SK-N-SH (cell line): ENCODE measurements around the gene FTCD. TPM values are rescaled to one million over a fixed set of nuclear protein-coding genes. Genes with fewer than 3 reads are reported as not detected.

ENCODE experiments used
- CTCF ChIA-PET: fragments of 300-600, 350-600 bp; formaldehyde crosslinking; extraction: SDS; loops from one replicate; lab custom pipeline; 2021; lab: Yijun Ruan, JAX
- POLR2A ChIA-PET: fragments of 350-600 bp; sonication (Branson Sonifier 250); formaldehyde crosslinking; extraction: SDS; loops from one replicate; lab custom pipeline; 2020; ENCODE audit warnings: antibody characterized with exemption, inconsistent platforms; lab: Yijun Ruan, JAX
- DNase-seq: peaks from one replicate; pipeline ENCODE4 v3.0.0; 2012
- H2AFZ ChIP-seq: fragments of 200-600 bp; sonication (generic); 2 replicates; pipeline ENCODE4 v1.8.1; 2016; ENCODE audit warnings: antibody characterized with exemption, mild to moderate bottlenecking, low read depth
- H3F3A ChIP-seq: fragments of 200-600 bp; sonication (generic); replicated peaks from 2 replicates; pipeline ENCODE3; 2016; ENCODE audit warnings: antibody characterized with exemption, mild to moderate bottlenecking; ENCODE audit not compliant: insufficient read depth
- H3K27ac ChIP-seq, 2 experiments: fragments of 200-500 bp in 1 of 2; fragments of 200-600 bp in 1 of 2; sonication (Bioruptor generic) in 1 of 2; sonication (generic), shearing (Covaris generic) in 1 of 2; 2 replicates each; pipeline versions ENCODE4 v1.5.1 to v1.6.1; 2014 to 2016; ENCODE audit warnings: low read depth in 2 of 2, inconsistent platforms in 1 of 2, low read length in 1 of 2, mild to moderate bottlenecking in 1 of 2, mixed read lengths in 1 of 2
- H3K27me3 ChIP-seq: fragments of 200-600 bp; sonication (generic), shearing (Covaris generic); 2 replicates; pipeline ENCODE4 v1.6.1; 2016; ENCODE audit warnings: mixed run types; ENCODE audit not compliant: insufficient read depth
- H3K36me3 ChIP-seq, 2 experiments: fragments of 200-500 bp in 1 of 2; fragments of 200-600 bp in 1 of 2; sonication (Bioruptor generic) in 1 of 2; sonication (generic) in 1 of 2; replicated peaks in 1 of 2; 2 replicates each; pipeline versions ENCODE3 to v1.5.1; 2014 to 2016; ENCODE audit warnings: low read length in 1 of 2, mild to moderate bottlenecking in 1 of 2; ENCODE audit not compliant: insufficient read depth in 2 of 2, control insufficient read depth in 1 of 2
- H3K4me1 ChIP-seq, 2 experiments: fragments of 200-500 bp in 1 of 2; fragments of 200-600 bp in 1 of 2; sonication (Bioruptor generic) in 1 of 2; sonication (generic), shearing (Covaris generic) in 1 of 2; 2 replicates each; pipeline versions ENCODE4 v1.5.1 to v1.6.1; 2014 to 2016; ENCODE audit warnings: low read depth in 1 of 2, low read length in 1 of 2, mixed run types in 1 of 2; ENCODE audit not compliant: insufficient read depth in 2 of 2, control insufficient read depth in 1 of 2
- H3K4me2 ChIP-seq: fragments of 200-600 bp; sonication (generic), shearing (Covaris generic); 2 replicates; pipeline ENCODE4 v1.6.1; 2017; ENCODE audit warnings: mixed run types
- H3K4me3 ChIP-seq, 2 experiments: fragments of 200-500 bp in 1 of 2; fragments of 200-600 bp in 1 of 2; sonication (Bioruptor generic) in 1 of 2; sonication (generic), shearing (Covaris generic) in 1 of 2; 2 replicates each; pipeline versions ENCODE4 v1.5.1 to v1.8.1; 2014 to 2016; ENCODE audit warnings: low read depth in 2 of 2, inconsistent platforms in 1 of 2, low read length in 1 of 2, mild to moderate bottlenecking in 1 of 2, mixed read lengths in 1 of 2, moderate library complexity in 1 of 2
- H3K79me2 ChIP-seq: fragments of 200-600 bp; sonication (generic); 2 replicates; pipeline ENCODE4 v1.8.1; 2017; ENCODE audit warnings: mild to moderate bottlenecking; ENCODE audit not compliant: insufficient read depth
- H3K9ac ChIP-seq: fragments of 200-600 bp; sonication (generic); 2 replicates; pipeline ENCODE4 v1.6.1; 2017; ENCODE audit warnings: mixed run types
- H3K9me2 ChIP-seq: fragments of 200-600 bp; sonication (generic); 2 replicates; pipeline ENCODE4 v1.6.1; 2017; ENCODE audit warnings: mixed run types
- H3K9me3 ChIP-seq: fragments of 200-600 bp; sonication (generic); 2 replicates; pipeline ENCODE4 v1.6.1; 2017; ENCODE audit warnings: mixed run types, mild to moderate bottlenecking, moderate library complexity
- H4K20me1 ChIP-seq: fragments of 200-600 bp; sonication (generic); 2 replicates; pipeline ENCODE4 v1.6.1; 2017; ENCODE audit warnings: mild to moderate bottlenecking, mixed run types; ENCODE audit not compliant: insufficient read depth
- CHD2 ChIP-seq: fragments of 150-350 bp; IDR thresholded peaks from 2 replicates; pipeline ENCODE4 v1.6.1; 2018; ENCODE audit warnings: low read length; ENCODE audit not compliant: partially characterized antibody
- EP300 ChIP-seq, 2 experiments: IDR thresholded peaks; 2 replicates each; pipeline versions ENCODE4 v1.4.0 to v1.6.1; 2012; ENCODE audit warnings: borderline replicate concordance in 1 of 2, low read depth in 1 of 2, low read length in 1 of 2
- EZH2phosphoT487 ChIP-seq: fragments of 200-600 bp; sonication (generic); IDR thresholded peaks from 2 replicates; pipeline ENCODE4 v1.6.1; 2017; ENCODE audit warnings: low read depth, mixed run types, mild to moderate bottlenecking, antibody characterized with exemption, moderate library complexity, borderline replicate concordance
- FOSL2 ChIP-seq: IDR thresholded peaks from 2 replicates; pipeline ENCODE4 v1.4.0; 2012; ENCODE audit warnings: low read depth, mild to moderate bottlenecking, moderate library complexity, borderline replicate concordance
- FOXM1 ChIP-seq: IDR thresholded peaks from 2 replicates; pipeline ENCODE4 v1.4.0; 2012; ENCODE audit warnings: low read depth, mild to moderate bottlenecking
- GABPA ChIP-seq: IDR thresholded peaks from 2 replicates; pipeline ENCODE4 v1.4.0; 2012; ENCODE audit warnings: low read depth, mild to moderate bottlenecking
- GATA2 ChIP-seq: sonication (generic); formaldehyde crosslinking; IDR thresholded peaks from 2 replicates; pipeline ENCODE4 v1.5.0; 2020; ENCODE audit warnings: mild to moderate bottlenecking, missing genetic modification reagents
- JUND ChIP-seq: IDR thresholded peaks from 2 replicates; pipeline ENCODE4 v1.4.0; 2012
- MEF2A ChIP-seq: IDR thresholded peaks from 2 replicates; pipeline ENCODE4 v1.4.0; 2012; ENCODE audit warnings: low read depth, borderline replicate concordance
- MXI1 ChIP-seq: IDR thresholded peaks from 2 replicates; pipeline ENCODE4 v1.6.1; 2012; ENCODE audit warnings: mild to moderate bottlenecking, low read depth, low read length, improper control_type of control experiment
- NFIC ChIP-seq: IDR thresholded peaks from 2 replicates; pipeline ENCODE4 v1.4.0; 2012; ENCODE audit warnings: borderline replicate concordance
- NRF1 ChIP-seq: IDR thresholded peaks from 2 replicates; pipeline ENCODE4 v1.6.1; 2012; ENCODE audit warnings: low read depth, mild to moderate bottlenecking, low read length
- POLR2AphosphoS5 ChIP-seq: IDR thresholded peaks from 2 replicates; pipeline ENCODE4 v1.6.1; 2012; ENCODE audit warnings: low read depth, low read length
- RAD21 ChIP-seq: IDR thresholded peaks from 2 replicates; pipeline ENCODE4 v1.6.1; 2012; ENCODE audit warnings: mild to moderate bottlenecking, low read length
- RCOR1 ChIP-seq: fragments of 150-350 bp; IDR thresholded peaks from 2 replicates; pipeline ENCODE4 v1.6.1; 2017; ENCODE audit warnings: antibody characterized with exemption, low read length
- RXRA ChIP-seq: IDR thresholded peaks from 2 replicates; pipeline ENCODE4 v1.4.0; 2012; ENCODE audit warnings: low read depth, mild to moderate bottlenecking, borderline replicate concordance
- SMC3 ChIP-seq: IDR thresholded peaks from 2 replicates; pipeline ENCODE4 v1.6.1; 2012; ENCODE audit warnings: low read depth, low read length, improper control_type of control experiment
- WGBS: methylation state at CpG from one replicate; pipeline ENCODE4 v1.1.6; 2017; ENCODE audit warnings: low lambda C conversion rate; 5-methylcytosine and 5-hydroxymethylcytosine counted together
- polyA plus RNA-seq, 3 experiments: library from polyadenylated mRNA; depleted of rRNA; stranded (reverse); fragments of >200 nt; gene quantifications; 2 replicates each; pipeline ENCODE4 v1.2.3, GENCODE V29; 2012
- TF ChIP-seq, protein P1 (sequence below): IDR thresholded peaks from 2 replicates; pipeline ENCODE4 v1.6.1; 2012; ENCODE audit warnings: mild to moderate bottlenecking, low read depth, low read length, moderate library complexity
- TF ChIP-seq, protein P2 (sequence below): fragments of 150-350 bp; IDR thresholded peaks from 2 replicates; pipeline ENCODE4 v1.6.1; 2016; ENCODE audit warnings: mild to moderate bottlenecking, low read depth, low read length
- TF ChIP-seq, protein P3 (sequence below): IDR thresholded peaks from 2 replicates; pipeline ENCODE4 v1.4.0; 2012; ENCODE audit warnings: low read depth, borderline replicate concordance

Gene FTCD
- polyA plus RNA-seq, 1 of the 3 experiments (the other 2 are of a cell fraction), result 0.33 TPM

DNA sequence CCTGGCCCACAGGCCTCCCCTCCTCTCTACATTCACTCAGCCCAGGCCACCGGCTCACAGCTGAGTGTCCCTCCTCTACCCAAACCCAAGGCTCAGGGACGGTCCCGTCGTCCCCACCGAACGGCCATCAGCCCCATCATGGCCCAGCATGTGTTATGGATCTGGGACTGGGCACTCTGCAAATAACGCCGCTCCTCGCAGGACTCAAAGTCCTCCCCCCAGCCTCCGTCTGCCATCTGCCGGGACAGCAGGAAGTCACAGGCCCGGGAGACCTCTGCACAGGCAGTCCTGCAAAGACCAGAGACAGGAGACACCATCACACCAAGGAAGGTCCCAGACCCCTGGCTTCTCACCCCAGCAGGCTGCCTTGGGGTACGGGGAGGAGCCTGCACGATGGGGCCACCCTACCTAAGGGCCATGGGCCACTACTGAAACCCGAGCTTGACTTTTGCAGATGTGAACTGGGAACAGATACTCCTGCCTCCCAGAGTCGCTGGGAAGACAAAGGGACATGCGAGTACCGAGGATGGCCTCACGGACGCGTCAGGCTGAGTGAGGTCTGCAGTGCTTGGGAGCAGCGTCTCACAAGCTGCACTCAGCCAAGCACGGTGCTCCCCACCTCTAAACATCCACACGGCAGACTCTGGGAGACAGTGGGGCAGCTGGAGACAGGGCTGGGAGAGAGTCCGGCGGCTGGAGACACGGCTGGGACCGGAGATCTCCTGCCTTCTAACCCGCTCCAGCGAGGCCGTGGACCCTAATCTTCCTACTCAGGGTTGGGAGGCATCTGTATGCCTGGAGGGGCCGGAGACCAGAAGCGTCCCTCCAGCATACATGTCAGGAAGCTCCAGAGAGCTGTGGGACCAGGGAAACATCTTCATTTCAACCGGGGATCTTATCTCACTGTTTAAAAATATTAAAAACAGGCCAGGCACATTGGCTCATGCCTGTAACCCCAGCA, 39.3 kb upstream of the FTCD start:
- WGBS, result 83% methylated on average over 25 of the region's 34 CpGs
- peaks cover 3% of the 10 kb centered on the region for H3F3A ChIP-seq
- TF ChIP-seq SMC3, result no peak
- TF ChIP-seq RAD21, result peak; percentile 41
- no peak for TF ChIP-seq FOSL2
- no peak for TF ChIP-seq NRF1
- no peak for TF ChIP-seq RXRA
- no peak for TF ChIP-seq CHD2
- TF ChIP-seq, protein P1, sequence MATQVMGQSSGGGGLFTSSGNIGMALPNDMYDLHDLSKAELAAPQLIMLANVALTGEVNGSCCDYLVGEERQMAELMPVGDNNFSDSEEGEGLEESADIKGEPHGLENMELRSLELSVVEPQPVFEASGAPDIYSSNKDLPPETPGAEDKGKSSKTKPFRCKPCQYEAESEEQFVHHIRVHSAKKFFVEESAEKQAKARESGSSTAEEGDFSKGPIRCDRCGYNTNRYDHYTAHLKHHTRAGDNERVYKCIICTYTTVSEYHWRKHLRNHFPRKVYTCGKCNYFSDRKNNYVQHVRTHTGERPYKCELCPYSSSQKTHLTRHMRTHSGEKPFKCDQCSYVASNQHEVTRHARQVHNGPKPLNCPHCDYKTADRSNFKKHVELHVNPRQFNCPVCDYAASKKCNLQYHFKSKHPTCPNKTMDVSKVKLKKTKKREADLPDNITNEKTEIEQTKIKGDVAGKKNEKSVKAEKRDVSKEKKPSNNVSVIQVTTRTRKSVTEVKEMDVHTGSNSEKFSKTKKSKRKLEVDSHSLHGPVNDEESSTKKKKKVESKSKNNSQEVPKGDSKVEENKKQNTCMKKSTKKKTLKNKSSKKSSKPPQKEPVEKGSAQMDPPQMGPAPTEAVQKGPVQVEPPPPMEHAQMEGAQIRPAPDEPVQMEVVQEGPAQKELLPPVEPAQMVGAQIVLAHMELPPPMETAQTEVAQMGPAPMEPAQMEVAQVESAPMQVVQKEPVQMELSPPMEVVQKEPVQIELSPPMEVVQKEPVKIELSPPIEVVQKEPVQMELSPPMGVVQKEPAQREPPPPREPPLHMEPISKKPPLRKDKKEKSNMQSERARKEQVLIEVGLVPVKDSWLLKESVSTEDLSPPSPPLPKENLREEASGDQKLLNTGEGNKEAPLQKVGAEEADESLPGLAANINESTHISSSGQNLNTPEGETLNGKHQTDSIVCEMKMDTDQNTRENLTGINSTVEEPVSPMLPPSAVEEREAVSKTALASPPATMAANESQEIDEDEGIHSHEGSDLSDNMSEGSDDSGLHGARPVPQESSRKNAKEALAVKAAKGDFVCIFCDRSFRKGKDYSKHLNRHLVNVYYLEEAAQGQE, result no peak
- TF ChIP-seq EZH2phosphoT487, result no peak
- TF ChIP-seq, protein P2, sequence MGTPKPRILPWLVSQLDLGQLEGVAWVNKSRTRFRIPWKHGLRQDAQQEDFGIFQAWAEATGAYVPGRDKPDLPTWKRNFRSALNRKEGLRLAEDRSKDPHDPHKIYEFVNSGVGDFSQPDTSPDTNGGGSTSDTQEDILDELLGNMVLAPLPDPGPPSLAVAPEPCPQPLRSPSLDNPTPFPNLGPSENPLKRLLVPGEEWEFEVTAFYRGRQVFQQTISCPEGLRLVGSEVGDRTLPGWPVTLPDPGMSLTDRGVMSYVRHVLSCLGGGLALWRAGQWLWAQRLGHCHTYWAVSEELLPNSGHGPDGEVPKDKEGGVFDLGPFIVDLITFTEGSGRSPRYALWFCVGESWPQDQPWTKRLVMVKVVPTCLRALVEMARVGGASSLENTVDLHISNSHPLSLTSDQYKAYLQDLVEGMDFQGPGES, result no peak
- no peak for TF ChIP-seq GABPA
- TF ChIP-seq, protein P3, sequence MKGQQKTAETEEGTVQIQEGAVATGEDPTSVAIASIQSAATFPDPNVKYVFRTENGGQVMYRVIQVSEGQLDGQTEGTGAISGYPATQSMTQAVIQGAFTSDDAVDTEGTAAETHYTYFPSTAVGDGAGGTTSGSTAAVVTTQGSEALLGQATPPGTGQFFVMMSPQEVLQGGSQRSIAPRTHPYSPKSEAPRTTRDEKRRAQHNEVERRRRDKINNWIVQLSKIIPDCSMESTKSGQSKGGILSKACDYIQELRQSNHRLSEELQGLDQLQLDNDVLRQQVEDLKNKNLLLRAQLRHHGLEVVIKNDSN, result no peak
- no peak for TF ChIP-seq MEF2A
- no peak for TF ChIP-seq JUND
- 0 out of 2 replicates have a peak, but pooled peaks have one; percentile 27 for TF ChIP-seq RCOR1
- 0 out of 2 replicates have a peak, but pooled peaks have one; percentile 34 for TF ChIP-seq MXI1
- no peak for TF ChIP-seq POLR2AphosphoS5
- no peak for TF ChIP-seq NFIC
- TF ChIP-seq GATA2, result peak; percentile 47; the same call in 1 of the 2 replicates
- peak in 1 of 2 experiments; percentile 67; a peak in 2 of 4 replicates for TF ChIP-seq EP300 (IDR thresholded peaks at IDR 0.05; ENCODE audit: borderline replicate concordance in 1 of 2, low read depth in 1 of 2, low read length in 1 of 2)
- TF ChIP-seq FOXM1, result no peak
- no peaks in the 10 kb centered on the region for H4K20me1 ChIP-seq
- peaks cover 20 to 42% of the 10 kb centered on the region in 2 experiments for H3K36me3 ChIP-seq
- ChIA-PET CTCF (interaction anchor here (0.6 to 1.9 kb wide), 7 partner anchors 30 to 366 kb away, joined by 3 to 6 read pairs (median 3); no protein-coding TSS in a partner anchor), POLR2A (interaction anchor here (0.9 to 1.6 kb wide), 2 partner anchors 13 to 221 kb away, joined by 3 to 4 read pairs; no protein-coding TSS in a partner anchor)
- H3K4me2 ChIP-seq, result no peak overlapping the region
- peak overlapping the region in 1 of 2 experiments; percentile 90; a peak in 2 of 4 replicates for H3K27ac ChIP-seq
- no peaks in the 10 kb centered on the region for H3K9me3 ChIP-seq
- peaks cover 4 to 30% of the 10 kb centered on the region in 2 experiments; a peak in 2 of 4 replicates for H3K4me1 ChIP-seq
- peak; percentile 83 for DNase-seq
- no peaks in the 10 kb centered on the region for H3K9me2 ChIP-seq
- no peaks in the 10 kb centered on the region for H3K79me2 ChIP-seq
- H2AFZ ChIP-seq, result no peak overlapping the region
- H3K27me3 ChIP-seq, result no peaks in the 10 kb centered on the region
- no peak overlapping the region for H3K9ac ChIP-seq
- H3K4me3 ChIP-seq, result no peak overlapping the region
